Endothelial cell (in vitro differentiated cells): ENCODE measurements around the gene RNASEH2A. TPM values are rescaled to one million over a fixed set of nuclear protein-coding genes. Genes with fewer than 3 reads are reported as not detected.
A peak's percentile ranks its signal among the peaks of the same experiment; 100 is the strongest.

ENCODE experiments used
- DNase-seq: peaks from one replicate; pipeline ENCODE4 v3.0.0; 2021; ENCODE audit warnings: low spot score
- H3K27ac Mint-ChIP-seq: one replicate; pipeline ENCODE4 v1.8.0; 2021; ENCODE audit warnings: mixed read lengths, inconsistent platforms; ENCODE audit not compliant: unreplicated experiment
- H3K27me3 Mint-ChIP-seq: one replicate; pipeline ENCODE4 v1.8.0; 2021; ENCODE audit warnings: mild to moderate bottlenecking, moderate library complexity, mixed read lengths, inconsistent platforms; ENCODE audit not compliant: unreplicated experiment
- H3K36me3 Mint-ChIP-seq: one replicate; pipeline ENCODE4 v1.8.0; 2021; ENCODE audit warnings: mild to moderate bottlenecking, low read depth, mixed read lengths, inconsistent platforms; ENCODE audit not compliant: unreplicated experiment
- H3K4me1 Mint-ChIP-seq: one replicate; pipeline ENCODE4 v1.8.0; 2021; ENCODE audit warnings: mild to moderate bottlenecking, mixed read lengths, inconsistent platforms; ENCODE audit not compliant: unreplicated experiment
- H3K4me3 Mint-ChIP-seq: one replicate; pipeline ENCODE4 v1.8.0; 2021; ENCODE audit warnings: mild to moderate bottlenecking, mixed read lengths, inconsistent platforms; ENCODE audit not compliant: unreplicated experiment
- H3K9me3 Mint-ChIP-seq: one replicate; pipeline ENCODE4 v1.8.0; 2021; ENCODE audit warnings: mixed read lengths, inconsistent platforms; ENCODE audit not compliant: unreplicated experiment
- CTCF ChIP-seq: fragments of 200-600 bp; sonication (generic); IDR thresholded peaks from one replicate; pipeline ENCODE4 v1.5.0; 2021; ENCODE audit warnings: antibody characterized with exemption; ENCODE audit not compliant: unreplicated experiment
- total RNA-seq: library from RNA; stranded (reverse); fragmentation: NEBNext Ultra II Directional; extraction: Animal tissue kit (Norgen Biotek cat#: 25700); gene quantifications from one replicate; pipeline ENCODE4 v1.2.1, GENCODE V29; 2021; ENCODE audit not compliant: unreplicated experiment

Gene RNASEH2A
- total RNA-seq, 1 donor from 2014 or later: 26.9 TPM

DNA sequence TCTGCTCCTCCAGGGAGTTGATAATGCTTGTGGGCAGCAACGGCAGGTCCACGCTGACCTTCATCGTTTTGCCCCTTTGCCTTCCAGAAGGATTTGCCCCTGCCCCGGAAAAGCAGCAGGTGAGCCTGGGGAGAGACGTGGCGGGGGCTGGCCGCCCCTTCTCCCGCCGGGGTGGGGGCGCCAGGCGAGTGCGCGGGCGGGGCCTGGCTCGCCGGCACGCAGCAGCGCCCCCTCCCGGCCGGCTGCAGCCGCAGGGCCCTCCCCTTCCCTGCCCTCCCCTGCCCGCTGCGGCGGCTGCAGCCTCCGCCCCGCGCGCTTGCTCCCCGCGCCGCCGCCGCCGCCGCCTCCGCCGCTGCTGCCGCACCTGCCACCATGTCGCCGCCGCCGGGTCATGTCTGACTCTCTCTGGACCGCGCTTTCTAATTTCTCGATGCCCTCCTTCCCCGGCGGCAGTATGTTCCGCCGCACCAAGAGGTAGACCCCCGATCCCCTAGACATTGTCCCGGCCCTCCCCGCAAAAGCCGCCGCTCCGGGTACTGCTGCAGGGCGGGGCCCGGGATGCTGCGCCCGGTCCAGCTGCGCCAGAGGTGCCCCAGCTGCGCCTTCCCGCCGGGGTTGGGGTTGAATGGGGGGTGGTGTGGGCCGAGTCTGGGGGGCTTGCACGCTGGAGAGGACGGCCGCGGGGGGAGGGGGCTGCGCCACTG lies 31.9 kb downstream of the RNASEH2A start, which contains the start of gene MAST1:
TSS of gene MAST1 (plus strand) at position 334 of the 704 bp plus-strand sequence. CDS start at position 392, 58 bp downstream.
- Mint-ChIP-seq H3K4me1 (peaks cover 16% of the 10 kb centered on the region), H3K4me3 (peak within 1 kb of the TSS; percentile 85), H3K36me3 (peaks cover 7% of the 10 kb centered on the region), H3K27me3 (peaks cover 38% of the 10 kb centered on the region), H3K27ac (no peak within 1 kb of the TSS), H3K9me3 (no peaks in the 10 kb centered on the region)
- TF ChIP-seq CTCF: peak; percentile 65
- DNase-seq: peak; percentile 68

GRCh38 chr19:12838886-12839756 lies 32.7 kb downstream of the RNASEH2A start:
- TF ChIP-seq CTCF: no peak
- Mint-ChIP-seq H3K36me3 (peaks cover 7% of the 10 kb centered on the region), H3K4me1 (peaks cover 16% of the 10 kb centered on the region), H3K9me3 (no peaks in the 10 kb centered on the region), H3K4me3 (peak overlapping the region; percentile 85), H3K27ac (no peak overlapping the region), H3K27me3 (peaks cover 38% of the 10 kb centered on the region)
- no peak for DNase-seq

DNA sequence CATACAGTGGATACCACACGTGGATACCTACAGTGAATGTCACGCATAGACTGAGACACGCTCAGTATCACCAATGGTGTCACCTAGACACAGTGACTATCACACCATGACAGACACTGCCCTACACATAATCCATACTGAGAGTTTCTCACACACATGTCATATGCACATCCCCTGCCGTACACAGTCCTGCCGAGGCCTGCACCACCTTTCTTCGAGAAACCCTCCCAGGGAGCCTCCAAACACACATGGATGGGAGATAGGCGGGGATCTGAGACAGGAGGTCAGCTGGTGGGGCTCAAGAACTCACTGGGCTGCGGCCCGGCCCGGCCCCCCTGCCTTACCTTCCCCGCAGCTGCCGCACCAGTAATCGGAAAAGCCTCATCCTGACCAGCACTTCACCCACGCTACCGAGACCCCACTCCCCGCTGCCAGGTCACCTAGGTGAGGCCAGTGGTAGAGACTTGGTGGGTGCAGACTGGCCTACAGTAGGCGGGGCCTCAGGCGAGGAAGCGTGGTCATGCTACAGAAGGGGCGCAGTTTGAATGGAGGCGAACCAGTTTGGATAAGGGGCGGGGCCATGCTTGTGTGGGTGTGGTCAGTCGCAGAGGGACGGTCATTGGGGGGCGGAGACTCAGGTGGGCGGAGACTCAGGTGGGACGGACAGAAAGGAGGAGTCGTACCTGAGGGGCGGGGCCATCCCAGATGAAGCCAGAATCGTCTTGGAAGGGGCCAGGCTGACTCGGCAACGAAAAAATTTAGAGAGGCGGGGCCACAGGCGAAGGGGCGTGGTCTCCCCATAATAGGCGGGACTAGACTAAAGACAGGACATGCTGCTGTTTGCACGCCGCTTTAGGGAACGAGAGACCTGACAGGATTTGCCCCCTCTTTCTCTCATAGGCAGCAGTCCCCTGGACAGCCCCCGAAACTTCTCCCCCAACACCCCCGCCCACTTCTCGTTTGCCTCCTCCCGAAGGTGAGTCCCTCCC lies 34.0 kb downstream of the RNASEH2A start:
- H3K27me3 Mint-ChIP-seq: peaks cover 34% of the 10 kb centered on the region
- TF ChIP-seq CTCF: no peak

GRCh38 chr19:12841094-12841493 lies 34.7 kb downstream of the RNASEH2A start:
- H3K9me3 Mint-ChIP-seq: no peaks in the 10 kb centered on the region
- peak overlapping the region; percentile 39 for H3K27ac Mint-ChIP-seq
- peaks cover 33% of the 10 kb centered on the region for H3K27me3 Mint-ChIP-seq
- no peak for TF ChIP-seq CTCF
- DNase-seq: peak; percentile 73
- H3K4me3 Mint-ChIP-seq: peak overlapping the region; percentile 75
- peaks cover 7% of the 10 kb centered on the region for H3K36me3 Mint-ChIP-seq
- H3K4me1 Mint-ChIP-seq: peaks cover 16% of the 10 kb centered on the region

More for the DNA sequence above, 34.0 kb downstream of the RNASEH2A start:
- peak; percentile 83 for DNase-seq
- peak overlapping the region; percentile 64 for H3K27ac Mint-ChIP-seq
- H3K4me1 Mint-ChIP-seq: peaks cover 16% of the 10 kb centered on the region
- no peaks in the 10 kb centered on the region for H3K9me3 Mint-ChIP-seq
- peaks cover 7% of the 10 kb centered on the region for H3K36me3 Mint-ChIP-seq
- peak overlapping the region; percentile 75 for H3K4me3 Mint-ChIP-seq
